GM18508 (cell line): Measurements from ENCODE around the gene MRPL37.
"Not testable (repeated sequence)": the region's sequence is repeated elsewhere in the genome, so short reads cannot be mapped to it uniquely, and the experiment has no call there.

ENCODE experiments used
- ATAC-seq: cut with Tn5 transposase; IDR thresholded peaks from one replicate; pipeline ENCODE4 v1.9.1; 2021; ENCODE audit warnings: moderate number of reproducible peaks; ENCODE audit not compliant: insufficient read depth, unreplicated experiment

Gene MRPL37

DNA sequence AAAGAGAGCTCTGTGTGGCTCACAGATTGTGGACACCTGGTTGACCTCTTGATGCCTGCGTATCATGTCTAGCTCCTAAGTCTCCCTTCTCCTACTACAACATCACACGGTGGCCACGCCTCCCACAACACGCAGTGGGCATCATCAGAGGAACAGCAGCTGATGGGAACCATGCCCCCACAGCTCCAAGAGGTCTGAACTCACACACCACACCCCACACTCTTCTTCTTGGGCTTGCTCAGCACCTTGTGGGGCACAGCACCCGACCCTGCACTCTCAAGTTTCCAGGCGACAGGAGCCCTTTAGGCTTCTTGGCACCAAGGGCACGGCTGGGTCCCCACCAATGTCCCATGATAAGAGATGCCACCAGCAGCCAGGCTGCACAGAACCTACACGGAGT is 28.4 kb upstream of the MRPL37 start:
- no peak for ATAC-seq

GRCh38 chr1:54172614-54173599 is 27.1 kb upstream of the MRPL37 start:
- no peak for ATAC-seq

GRCh38 chr1:54173681-54174080 is 26.3 kb upstream of the MRPL37 start:
- ATAC-seq = no peak

DNA sequence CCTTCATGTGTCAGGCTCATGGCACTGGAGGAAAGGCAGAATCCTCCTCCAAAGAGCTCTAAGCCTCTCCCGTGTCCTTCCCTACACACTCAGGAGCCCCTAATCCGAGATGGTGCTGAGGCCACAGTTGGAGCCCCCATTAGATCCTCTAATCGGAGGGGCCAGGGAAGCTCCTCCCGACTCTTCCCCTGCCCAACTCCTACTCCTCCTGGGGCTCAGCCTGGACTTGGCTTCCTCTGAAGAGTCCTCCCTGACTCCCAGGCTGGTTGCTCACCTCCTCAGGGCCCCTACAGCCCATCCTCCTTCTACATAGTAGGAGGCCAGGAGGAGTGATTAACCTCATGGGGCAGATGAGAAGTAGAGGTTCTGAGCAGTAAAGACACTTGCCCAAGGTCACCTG is 25.9 kb upstream of the MRPL37 start:
- no peak for ATAC-seq

GRCh38 chr1:54176621-54177327 is 23.2 kb upstream of the MRPL37 start:
- ATAC-seq = no peak

DNA sequence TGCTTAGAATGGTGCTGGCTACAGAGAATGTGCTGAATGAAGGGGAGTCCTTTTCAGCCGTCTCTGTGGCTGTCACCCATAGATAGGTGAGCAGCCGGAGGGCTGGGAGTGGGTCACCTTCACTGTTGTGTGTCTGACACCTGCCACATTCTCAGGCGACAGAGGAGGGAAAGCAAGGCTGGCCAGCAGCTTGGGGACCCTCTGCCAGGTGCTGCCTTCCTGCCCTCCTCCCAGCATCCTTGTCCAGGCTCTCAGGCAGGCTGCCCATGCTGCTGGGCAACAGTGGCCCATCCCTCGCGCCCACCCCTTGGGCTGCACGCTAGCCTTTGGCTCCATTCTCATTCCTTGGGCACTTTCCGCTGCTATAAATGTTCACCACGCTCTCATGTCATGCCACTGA is 22.2 kb upstream of the MRPL37 start:
- ATAC-seq = no peak

DNA sequence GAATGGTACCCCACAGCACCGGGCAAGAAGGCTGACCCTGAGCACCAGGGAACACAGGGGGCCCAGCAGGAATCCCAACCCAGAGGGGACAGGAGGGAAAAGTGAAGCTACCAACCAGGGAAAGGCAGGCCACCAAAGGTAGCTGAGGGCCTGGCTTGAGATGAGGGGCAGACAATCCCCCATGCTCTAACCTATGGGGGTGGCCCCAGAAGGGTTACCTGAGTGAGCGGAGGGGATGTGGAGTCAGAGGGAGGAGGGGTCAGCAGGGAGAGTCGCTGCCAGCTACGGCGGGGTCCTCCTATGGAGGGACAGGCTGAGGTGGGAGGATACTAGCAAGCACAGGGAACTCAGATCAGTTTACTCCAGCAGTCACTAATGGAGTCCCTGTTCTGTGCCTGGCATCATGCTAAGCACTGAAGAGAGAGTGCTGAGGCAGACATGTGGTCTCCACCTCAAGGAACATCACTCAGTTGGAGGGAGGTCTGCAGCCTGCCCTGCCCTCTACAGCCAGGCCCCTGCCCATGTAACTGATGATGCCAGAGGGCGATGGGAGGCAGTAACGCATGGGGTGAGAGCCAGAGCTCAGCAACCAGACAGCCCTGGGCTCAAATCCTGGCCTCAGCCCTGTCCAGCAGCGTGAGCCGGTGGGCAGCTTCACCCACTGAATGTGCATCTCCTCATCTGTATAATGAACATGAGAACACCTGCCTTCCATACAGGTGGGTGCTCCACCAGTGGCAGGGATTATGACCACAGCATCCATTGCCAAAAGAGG is 21.5 kb upstream of the MRPL37 start:
- no peak for ATAC-seq

DNA sequence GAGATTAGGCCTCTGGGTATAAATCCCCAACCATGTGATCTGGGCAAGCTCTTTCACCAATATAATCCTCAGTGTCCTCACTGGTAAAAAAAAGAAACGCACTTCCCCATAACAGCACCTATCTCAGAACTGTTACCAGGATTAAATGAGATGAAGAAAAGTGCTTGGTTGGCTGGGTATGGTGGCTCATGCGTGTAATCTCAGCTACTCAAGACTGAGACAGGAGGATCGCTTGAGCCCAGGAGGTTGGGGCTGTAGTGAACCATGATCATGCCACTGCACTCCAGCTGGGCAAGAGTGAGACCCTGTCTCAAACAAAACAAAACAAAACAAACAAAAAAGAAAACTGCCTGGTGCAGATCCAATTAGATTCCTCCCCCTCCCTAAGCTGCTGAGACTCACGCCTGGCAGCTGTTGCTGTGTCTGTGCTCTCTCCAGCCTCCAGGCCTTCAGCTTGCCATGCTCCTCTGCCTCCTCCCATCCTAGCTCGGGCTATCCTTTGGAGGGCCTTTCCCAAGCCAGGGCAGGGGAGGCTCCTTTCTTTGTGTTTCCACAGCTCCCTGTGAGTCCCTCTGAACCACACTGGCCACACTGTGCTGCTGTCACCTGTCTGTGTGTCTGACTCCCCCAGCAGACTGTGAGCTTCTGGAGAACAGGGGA is 19.1 kb upstream of the MRPL37 start:
- ATAC-seq = no peak

DNA sequence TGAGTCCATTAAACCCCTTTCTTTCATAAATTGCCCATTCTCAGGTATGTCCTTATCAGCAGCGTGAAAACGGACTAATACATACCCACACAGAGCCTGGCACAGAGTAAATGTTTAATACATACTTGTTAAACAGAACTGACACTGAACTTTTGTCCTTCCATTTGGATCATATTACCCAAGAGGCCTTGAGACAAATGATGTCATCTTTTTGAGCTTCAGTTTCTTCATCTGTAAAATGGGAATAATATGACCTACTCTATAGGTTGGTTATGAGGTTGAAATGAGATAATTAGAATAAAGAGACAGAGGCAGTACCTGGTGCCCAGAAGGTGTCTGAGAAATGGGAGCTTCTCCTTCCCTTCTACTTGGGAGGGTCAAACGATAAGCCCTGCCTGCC is 13.9 kb upstream of the MRPL37 start:
- ATAC-seq = no peak

- ATAC-seq = no peak
Observed at GRCh38 chr1:54188291-54188690, 11.7 kb upstream of the MRPL37 start.

- no peak for ATAC-seq
Observed at GRCh38 chr1:54190526-54190925, 9.4 kb upstream of the MRPL37 start.

DNA sequence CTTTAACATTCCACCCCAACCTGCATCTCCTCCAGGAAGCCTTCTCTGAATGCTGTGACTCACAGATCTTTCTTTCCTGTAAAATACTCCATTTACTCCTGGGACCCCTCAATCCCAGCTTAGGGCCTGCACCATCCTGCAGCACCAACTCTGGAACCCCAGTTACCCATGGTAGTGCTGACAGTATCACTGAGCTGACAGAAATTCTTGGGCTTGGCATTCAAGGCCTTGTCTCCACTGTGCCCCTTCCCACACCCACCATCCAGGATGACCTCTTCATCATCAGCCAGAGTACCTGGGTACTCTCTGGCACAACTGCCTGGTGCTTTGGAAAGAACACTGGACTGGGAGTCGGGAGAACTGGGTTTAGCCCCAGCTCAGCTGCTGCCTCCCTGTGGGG is 8.4 kb upstream of the MRPL37 start:
- no peak for ATAC-seq

- no peak for ATAC-seq
Observed at GRCh38 chr1:54193453-54193852, 6.5 kb upstream of the MRPL37 start.

- no peak for ATAC-seq
Observed at GRCh38 chr1:54199151-54199764, 709 bp upstream of the MRPL37 start.

DNA sequence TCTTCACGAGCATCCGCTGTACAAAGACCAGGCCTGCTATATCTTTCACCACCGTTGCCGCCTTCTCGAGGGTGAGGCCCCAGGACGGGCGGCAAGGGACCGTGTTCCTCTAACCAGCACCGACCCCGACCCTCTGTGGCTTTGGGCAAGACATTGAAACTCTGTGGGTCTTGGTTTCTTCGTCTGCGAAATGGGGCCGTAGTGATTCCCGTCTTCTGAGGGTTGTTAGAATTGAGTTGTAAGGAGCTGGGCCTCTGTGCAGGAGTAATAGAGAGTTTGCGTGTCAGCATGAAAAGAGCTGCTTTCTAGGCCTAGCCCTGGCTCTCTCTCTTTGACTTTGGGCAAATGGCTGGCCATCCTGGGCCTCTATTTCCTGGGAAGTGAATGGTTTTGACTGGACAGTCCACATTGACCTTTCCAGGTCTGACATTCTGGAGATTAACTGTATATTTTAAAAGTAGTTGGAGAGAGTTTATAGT is 591 bp downstream of the MRPL37 start:
- ATAC-seq = no peak

GRCh38 chr1:54204199-54204598 is 4.2 kb downstream of the MRPL37 start:
- ATAC-seq = no peak

DNA sequence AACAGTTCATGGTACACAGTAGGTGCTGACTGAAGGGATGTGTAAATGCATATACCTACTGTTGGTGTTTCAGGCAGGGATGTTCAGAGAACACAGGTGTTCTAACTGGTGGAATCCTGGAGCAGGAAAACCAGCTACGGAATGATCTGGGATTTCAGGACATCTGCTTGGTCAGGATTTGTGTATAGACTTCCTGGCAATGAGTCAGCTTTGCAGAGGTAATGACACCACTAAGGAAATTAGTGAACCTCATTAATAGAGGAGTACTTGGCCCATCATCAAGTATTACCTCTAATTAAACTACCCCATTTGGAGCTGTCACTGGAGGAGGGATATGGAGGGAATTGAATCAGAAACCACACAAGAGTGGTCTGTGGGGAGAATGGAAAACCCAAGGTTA is 7.3 kb downstream of the MRPL37 start:
- no peak for ATAC-seq

DNA sequence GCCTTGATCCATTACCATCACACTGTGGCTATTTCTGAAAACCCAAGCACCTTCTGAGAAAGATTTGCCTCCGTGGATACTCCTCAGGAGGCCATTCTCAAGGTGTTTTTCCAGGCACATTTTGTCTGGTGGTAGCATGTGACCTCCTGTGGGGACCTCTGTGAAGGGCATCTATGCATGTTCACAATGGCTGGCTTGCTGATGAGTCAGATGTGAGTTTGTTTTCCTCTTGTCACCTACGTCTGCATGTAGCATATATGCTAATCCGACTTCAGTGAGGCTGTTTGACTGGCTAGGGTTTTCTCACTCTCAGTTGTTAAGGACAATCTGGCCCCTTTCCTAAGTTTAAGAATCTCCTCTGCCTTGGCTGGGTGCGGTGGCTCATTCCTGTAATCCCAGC is 7.9 kb downstream of the MRPL37 start:
- ATAC-seq = not testable (repeated sequence)

- no peak for ATAC-seq
Observed at GRCh38 chr1:54212872-54213271, 12.9 kb downstream of the MRPL37 start.

DNA sequence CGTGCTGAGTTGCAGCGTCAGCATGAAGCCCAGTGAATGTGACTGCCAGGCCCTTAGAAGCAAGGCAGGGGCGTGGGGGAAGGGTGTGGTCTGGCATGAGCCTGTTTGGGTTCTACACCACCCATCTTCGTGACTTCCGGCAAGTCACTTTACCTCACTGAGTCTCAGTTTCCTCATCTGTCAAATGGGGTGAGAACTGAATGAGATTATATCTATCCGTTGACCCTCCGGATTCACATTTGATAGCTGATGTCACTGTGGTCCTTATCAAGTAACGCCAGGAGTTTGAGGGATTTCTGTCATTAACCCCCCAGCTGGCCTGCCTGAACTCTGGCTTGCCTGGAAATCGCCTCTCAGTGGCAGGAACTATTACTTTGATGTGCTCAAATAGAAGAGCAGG is 15.6 kb downstream of the MRPL37 start:
- no peak for ATAC-seq
